Brain microvascular endothelial cell (primary cell): Measurements from ENCODE around the gene ARSH.
"Not testable (repeated sequence)": the region's sequence is repeated elsewhere in the genome, so short reads cannot be mapped to it uniquely, and the experiment has no call there.

Source experiments
- DNase-seq: peaks from one replicate; pipeline ENCODE4 v3.0.0-alpha.2; 2020
- H3K27ac ChIP-seq: fragments of 250-450 bp; sonication (Bioruptor Pico); 2 replicates; pipeline ENCODE4 v1.5.1; 2020; ENCODE audit warnings: mild to moderate bottlenecking, moderate library complexity
- H3K27me3 ChIP-seq: fragments of 250-450 bp; sonication (Bioruptor Pico); replicated peaks from 2 replicates; pipeline ENCODE4 v1.5.1; 2020; ENCODE audit warnings: mild to moderate bottlenecking
- H3K36me3 ChIP-seq: fragments of 250-450 bp; sonication (Bioruptor Pico); replicated peaks from 2 replicates; pipeline ENCODE4 v1.5.1; 2020; ENCODE audit warnings: mild to moderate bottlenecking
- H3K4me3 ChIP-seq: 2 replicates; pipeline ENCODE4 v1.5.1; 2011; ENCODE audit warnings: low read depth, mild to moderate bottlenecking, control low read depth, low read length, moderate library complexity
- in situ Hi-C: cut with HindIII; loops from 2 replicates; pipeline ENCODE4 v1.10.0; 2017; ENCODE audit warnings: low sequenced_read_pairs, low pct_ligation_motif_present
- TF ChIP-seq, protein P1 (sequence below): IDR thresholded peaks from 2 replicates; pipeline ENCODE4 v1.5.1; 2011; ENCODE audit warnings: low read depth, mild to moderate bottlenecking, moderate library complexity, low read length, control low read depth, inconsistent platforms; ENCODE audit errors: missing control alignments

Gene ARSH

DNA sequence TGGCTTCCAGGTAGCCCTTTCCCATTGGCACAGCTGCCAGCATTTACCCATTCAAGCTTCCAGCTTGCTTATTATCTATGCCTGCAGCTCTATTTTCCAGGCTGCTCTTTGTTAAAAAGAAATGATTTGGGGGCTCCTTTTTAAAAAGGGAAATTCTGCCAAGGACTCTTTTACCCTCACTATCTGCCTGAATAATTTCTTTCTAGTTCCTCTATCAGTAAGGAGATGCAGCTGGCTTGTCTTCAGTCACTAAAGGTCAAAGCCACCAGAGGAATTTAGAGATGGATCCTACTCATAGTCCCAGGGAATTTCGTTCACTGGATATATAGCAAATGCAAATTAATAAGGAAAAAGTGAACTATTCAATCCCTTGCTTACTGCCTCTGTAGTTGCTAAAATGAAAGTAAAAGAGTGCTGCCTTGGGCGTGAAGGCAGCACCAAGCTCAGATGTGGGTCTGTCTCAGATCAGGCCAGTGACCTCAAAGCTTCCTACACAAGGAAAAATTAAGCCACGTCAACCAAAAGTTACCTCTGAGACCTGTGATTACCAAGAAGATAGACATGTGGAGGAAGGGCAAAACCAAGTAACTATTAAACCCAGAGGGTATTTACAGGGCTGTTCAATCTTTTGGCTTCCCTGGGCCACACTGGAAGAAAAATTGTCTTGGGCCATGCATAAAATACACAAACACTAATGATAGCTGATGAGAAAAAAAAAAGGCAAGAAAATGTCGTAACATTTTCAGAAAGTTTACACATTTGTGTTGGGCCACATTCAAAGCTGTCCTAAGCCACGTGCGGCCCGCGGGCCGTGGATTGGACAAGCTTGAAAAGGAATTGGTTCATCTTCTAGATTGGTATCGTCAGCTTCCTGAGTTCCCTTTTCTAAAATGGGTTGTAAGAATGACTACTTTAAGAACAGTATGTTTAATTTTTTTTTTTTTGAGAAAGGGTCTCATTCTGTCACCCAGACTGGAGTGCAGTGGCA is 40.2 kb downstream of the ARSH start:
- DNase-seq, result no peak
- H3K36me3 ChIP-seq, result no peaks in the 10 kb centered on the region
- TF ChIP-seq, protein P1, sequence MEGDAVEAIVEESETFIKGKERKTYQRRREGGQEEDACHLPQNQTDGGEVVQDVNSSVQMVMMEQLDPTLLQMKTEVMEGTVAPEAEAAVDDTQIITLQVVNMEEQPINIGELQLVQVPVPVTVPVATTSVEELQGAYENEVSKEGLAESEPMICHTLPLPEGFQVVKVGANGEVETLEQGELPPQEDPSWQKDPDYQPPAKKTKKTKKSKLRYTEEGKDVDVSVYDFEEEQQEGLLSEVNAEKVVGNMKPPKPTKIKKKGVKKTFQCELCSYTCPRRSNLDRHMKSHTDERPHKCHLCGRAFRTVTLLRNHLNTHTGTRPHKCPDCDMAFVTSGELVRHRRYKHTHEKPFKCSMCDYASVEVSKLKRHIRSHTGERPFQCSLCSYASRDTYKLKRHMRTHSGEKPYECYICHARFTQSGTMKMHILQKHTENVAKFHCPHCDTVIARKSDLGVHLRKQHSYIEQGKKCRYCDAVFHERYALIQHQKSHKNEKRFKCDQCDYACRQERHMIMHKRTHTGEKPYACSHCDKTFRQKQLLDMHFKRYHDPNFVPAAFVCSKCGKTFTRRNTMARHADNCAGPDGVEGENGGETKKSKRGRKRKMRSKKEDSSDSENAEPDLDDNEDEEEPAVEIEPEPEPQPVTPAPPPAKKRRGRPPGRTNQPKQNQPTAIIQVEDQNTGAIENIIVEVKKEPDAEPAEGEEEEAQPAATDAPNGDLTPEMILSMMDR, result no peak
- no peaks in the 10 kb centered on the region for H3K27me3 ChIP-seq
- H3K4me3 ChIP-seq, result no peak overlapping the region
- H3K27ac ChIP-seq, result no peak overlapping the region
- in situ Hi-C loops, result no loop called here

DNA sequence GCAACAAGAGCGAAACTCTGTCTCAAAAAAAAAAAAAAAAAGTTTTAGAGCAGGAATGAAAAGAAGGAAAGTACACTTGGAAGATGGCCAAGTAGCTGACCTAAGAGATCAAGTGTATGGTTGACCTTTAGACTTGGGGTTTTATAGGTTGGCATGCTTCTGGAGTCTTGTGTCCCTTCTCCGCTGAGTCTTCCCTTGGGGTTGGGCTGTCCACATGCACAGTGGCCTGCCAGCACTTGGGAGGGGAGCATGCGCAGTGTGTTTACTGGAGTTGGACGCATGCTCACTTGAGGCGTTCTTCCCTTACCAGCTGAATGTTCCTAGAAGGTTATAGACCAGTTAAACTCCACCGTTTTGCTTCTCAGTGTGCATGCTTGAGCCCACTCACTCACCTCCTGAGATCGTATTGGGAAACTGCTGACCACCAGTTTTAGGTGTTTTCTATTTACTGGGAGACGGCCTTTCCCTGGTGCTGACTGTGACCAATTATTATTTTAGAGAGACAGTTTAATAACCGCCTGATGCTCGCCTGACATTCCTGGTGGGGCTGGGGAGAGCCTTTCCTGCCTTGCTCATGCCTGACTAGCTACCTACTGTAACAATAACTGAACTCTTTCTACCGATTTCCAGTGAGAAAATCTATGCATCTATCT is 44.3 kb downstream of the ARSH start:
- in situ Hi-C loops, H3K4me3 ChIP-seq, H3K27ac ChIP-seq, H3K27me3 ChIP-seq, DNase-seq, H3K36me3 ChIP-seq: not testable (repeated sequence)

DNA sequence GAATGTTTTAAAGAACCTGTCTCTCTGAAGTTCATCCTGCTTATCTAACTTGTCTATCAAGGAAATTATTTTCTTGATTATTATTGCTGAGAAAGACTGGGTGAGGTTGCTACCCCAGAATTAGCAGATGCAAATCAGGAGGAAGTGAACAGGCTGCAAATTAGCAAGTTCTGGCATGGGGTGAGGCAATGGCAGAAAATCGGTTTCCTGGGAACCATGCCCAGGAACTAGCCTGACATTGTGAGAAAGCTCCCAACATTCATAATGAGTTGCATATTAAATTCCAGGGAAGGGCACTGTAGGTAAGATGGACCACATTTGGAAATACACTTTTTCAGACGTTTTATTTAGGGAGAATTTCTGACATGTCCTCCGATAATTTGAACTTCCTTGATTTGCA is 46.5 kb downstream of the ARSH start:
- H3K27ac ChIP-seq, result no peak overlapping the region
- in situ Hi-C loops, result no loop called here
- DNase-seq, result no peak

DNA sequence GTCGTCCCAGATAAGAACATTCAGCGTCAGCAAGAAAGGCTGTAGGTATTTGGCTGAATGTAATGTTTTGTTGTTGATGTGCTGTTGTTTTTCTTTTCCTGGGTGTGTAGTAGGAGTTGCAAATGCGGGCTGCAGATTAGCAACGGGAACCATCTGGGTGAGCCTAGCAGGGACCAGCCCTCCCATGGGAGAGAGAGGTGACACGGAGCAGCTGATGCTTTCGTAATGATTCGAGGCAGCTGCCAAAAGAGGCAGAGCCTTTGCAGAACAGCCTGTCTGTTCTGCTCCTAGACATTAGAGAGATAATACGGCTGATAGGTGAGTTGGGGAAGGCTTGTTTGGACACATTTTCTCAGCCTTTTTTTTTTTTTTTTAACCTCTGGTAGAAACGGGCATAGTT is 60.2 kb downstream of the ARSH start:
- in situ Hi-C loops, result no loop called here
- Histone ChIP-seq H3K4me3 (no peak overlapping the region), H3K36me3 (no peaks in the 10 kb centered on the region), H3K27ac (no peak overlapping the region), H3K27me3 (no peaks in the 10 kb centered on the region)
- TF ChIP-seq, protein P1, result no peak
- DNase-seq, result no peak

More for the DNA sequence above, 46.5 kb downstream of the ARSH start:
- H3K36me3 ChIP-seq, result no peaks in the 10 kb centered on the region
- no peaks in the 10 kb centered on the region for H3K27me3 ChIP-seq
- TF ChIP-seq, protein P1, result no peak
- H3K4me3 ChIP-seq, result no peak overlapping the region

GRCh38 chrX:3075959-3076358 is 69.6 kb downstream of the ARSH start:
- TF ChIP-seq, protein P1, result no peak
- no peak overlapping the region for H3K27ac ChIP-seq
- H3K36me3 ChIP-seq, result no peaks in the 10 kb centered on the region
- no peaks in the 10 kb centered on the region for H3K27me3 ChIP-seq
- no peak for DNase-seq
- in situ Hi-C loops, result no loop called here
- H3K4me3 ChIP-seq, result no peak overlapping the region

GRCh38 chrX:3076416-3076991 is 70.2 kb downstream of the ARSH start:
- in situ Hi-C loops, result no loop called here

More at GRCh38 chrX:3076416-3076991, 70.2 kb downstream of the ARSH start:
- TF ChIP-seq, protein P1, result no peak
- DNase-seq, result no peak
- Histone ChIP-seq H3K27ac (no peak overlapping the region), H3K4me3 (no peak overlapping the region), H3K36me3 (no peaks in the 10 kb centered on the region), H3K27me3 (no peaks in the 10 kb centered on the region)
